Activated CD8-positive, alpha-beta memory T cell treated with anti-CD3 and anti-CD28 coated beads, Interleukin-2, amount 50 U/mL, for 1 hour (primary cell): ENCODE measurements around the gene SLC20A1.

ENCODE experiments used
- DNase-seq: peaks from one replicate; pipeline ENCODE4 v3.0.0-alpha.2; 2020; ENCODE audit errors: extremely low read depth

Gene SLC20A1

DNA sequence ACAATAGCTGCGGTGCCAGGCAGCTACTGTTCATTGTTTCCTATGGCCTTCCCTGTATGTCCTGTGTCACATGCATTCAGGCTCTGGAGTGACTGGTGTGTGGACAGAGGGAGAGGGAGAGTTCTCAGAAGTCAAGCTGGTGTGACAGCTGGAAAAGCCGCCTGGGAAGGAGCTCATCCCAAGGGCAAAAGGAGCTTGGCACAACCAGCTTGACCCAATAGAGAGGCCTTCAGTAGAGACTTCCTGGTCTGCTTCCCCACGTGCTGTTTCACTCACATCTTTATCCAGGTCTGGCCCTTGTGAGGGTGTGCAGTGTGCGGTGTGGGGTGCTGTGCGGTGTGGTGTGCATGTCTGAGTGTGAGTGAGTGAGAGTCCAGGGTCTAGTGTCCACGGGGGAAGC is 64.0 kb downstream of the SLC20A1 start:
- no peak for DNase-seq

DNA sequence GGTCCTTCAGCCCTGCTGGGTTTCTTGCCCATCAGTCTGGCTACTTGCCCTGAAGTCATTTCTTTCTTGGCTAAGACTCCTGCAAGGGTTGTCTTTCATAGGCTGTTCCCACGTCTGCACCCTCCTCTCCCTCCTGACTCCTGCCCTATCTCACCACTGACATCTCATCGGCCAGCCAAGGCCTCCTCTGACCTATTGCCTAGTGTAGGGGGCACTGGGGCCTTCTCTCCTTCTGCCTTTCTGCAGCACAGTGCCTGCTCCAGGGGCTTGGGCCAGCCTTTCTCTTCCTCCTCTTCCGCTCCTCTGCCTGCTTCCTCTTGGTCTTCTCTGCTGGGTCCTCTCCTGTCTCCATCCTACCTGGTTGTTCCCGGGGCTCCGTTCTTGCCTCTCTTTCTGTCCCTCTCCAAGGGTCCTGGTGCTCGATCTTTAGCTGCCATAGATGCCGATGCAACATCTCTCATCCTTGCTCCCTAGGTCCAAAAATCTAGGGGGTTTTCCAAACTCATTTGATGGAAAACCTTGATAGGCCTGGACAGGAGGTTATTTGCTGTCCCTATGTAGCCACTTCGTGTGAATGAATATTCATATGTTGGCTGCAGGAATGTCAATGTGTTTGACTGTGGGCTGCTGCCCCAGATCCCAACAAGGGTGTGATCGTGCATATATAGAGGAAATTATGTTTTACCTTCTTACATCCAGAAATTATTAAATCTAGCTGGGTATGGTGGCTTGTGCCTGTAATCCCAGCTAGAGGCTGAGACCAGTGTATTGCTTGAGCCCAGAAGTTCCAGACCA is 65.4 kb downstream of the SLC20A1 start:
- DNase-seq, result no peak

- DNase-seq, result no peak
Measured at GRCh38 chr2:112712465-112712864, 66.7 kb downstream of the SLC20A1 start.

- DNase-seq, result no peak
Measured at GRCh38 chr2:112712903-112713584, 67.3 kb downstream of the SLC20A1 start.
